HUES6 (cell line): ENCODE measurements around the gene DIP2A.
"Not testable (repeated sequence)": the region's sequence is repeated elsewhere in the genome, so short reads cannot be mapped to it uniquely, and the experiment has no call there.

Source experiments
- H3K27ac ChIP-seq: 2 replicates; pipeline ENCODE4 v1.7.0; 2013; ENCODE audit warnings: low read depth, mild to moderate bottlenecking, low read length, inconsistent platforms
- H3K27me3 ChIP-seq: 2 replicates; pipeline ENCODE4 v1.6.1; 2013; ENCODE audit warnings: low read length; ENCODE audit not compliant: control insufficient read depth, insufficient read depth
- H3K36me3 ChIP-seq: 2 replicates; pipeline ENCODE4 v1.6.1; 2013; ENCODE audit warnings: low read length; ENCODE audit not compliant: control insufficient read depth, insufficient read depth
- H3K4me1 ChIP-seq: 2 replicates; pipeline ENCODE4 v1.6.1; 2013; ENCODE audit warnings: low read length; ENCODE audit not compliant: control insufficient read depth, insufficient read depth
- H3K4me3 ChIP-seq: 2 replicates; pipeline ENCODE4 v1.5.1; 2013; ENCODE audit warnings: low read depth, low read length
- H3K9ac ChIP-seq: one replicate; pipeline ENCODE4 v1.6.1; 2013; ENCODE audit warnings: mild to moderate bottlenecking, low read length
- H3K9me3 ChIP-seq: 2 replicates; pipeline ENCODE4 v1.6.1; 2013; ENCODE audit warnings: low read depth, low read length; ENCODE audit not compliant: control insufficient read depth, insufficient read depth

Gene DIP2A

DNA sequence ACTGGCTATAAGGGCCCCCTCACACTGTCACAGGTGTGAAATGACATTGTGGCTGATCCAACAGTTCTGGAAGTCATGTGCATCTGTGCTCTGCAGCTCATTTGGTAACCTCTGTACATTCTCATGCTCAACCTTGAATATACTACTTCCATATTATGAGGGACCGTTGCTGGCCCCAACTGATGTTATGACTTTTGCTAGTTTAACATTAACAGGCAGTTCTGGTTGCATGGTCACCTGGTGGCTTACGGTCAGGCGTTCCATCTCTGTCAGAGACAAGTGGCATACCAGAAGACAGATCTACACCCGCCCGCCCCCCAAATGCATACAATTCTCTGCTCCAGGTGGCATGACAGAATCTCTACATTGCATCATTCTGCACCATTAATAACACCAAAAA is 6.0 kb upstream of the DIP2A start:
- peaks cover 5% of the 10 kb centered on the region for H3K4me1 ChIP-seq
- H3K27me3 ChIP-seq: no peaks in the 10 kb centered on the region
- peaks cover 26% of the 10 kb centered on the region for H3K9me3 ChIP-seq
- H3K9ac ChIP-seq: no peak overlapping the region
- peaks cover 19% of the 10 kb centered on the region for H3K36me3 ChIP-seq
- H3K27ac ChIP-seq: no peak overlapping the region
- no peak overlapping the region for H3K4me3 ChIP-seq

DNA sequence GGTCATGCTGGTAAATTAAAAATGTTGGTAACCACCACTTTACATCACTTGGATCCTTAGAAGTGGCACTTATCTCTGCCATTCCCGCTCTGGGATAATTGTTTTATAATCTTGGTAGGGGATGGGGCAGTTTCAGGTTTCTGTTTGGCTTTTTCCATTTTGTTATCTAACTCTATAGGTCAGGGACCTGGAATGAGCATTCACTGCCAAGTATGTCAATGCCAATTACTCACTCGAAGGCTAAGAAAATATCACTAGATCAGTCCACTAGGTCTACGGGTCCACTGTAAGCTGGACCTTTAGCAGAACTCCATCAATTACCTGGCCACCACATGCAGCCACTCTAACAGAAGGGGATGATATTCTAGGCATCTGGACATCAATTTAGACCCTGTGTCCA is 4.5 kb upstream of the DIP2A start:
- Histone ChIP-seq H3K27ac (no peak overlapping the region), H3K36me3 (peaks cover 19% of the 10 kb centered on the region), H3K4me1 (peaks cover 7% of the 10 kb centered on the region), H3K4me3 (no peak overlapping the region), H3K9ac (no peak overlapping the region), H3K27me3 (no peaks in the 10 kb centered on the region), H3K9me3 (peaks cover 14% of the 10 kb centered on the region)

DNA sequence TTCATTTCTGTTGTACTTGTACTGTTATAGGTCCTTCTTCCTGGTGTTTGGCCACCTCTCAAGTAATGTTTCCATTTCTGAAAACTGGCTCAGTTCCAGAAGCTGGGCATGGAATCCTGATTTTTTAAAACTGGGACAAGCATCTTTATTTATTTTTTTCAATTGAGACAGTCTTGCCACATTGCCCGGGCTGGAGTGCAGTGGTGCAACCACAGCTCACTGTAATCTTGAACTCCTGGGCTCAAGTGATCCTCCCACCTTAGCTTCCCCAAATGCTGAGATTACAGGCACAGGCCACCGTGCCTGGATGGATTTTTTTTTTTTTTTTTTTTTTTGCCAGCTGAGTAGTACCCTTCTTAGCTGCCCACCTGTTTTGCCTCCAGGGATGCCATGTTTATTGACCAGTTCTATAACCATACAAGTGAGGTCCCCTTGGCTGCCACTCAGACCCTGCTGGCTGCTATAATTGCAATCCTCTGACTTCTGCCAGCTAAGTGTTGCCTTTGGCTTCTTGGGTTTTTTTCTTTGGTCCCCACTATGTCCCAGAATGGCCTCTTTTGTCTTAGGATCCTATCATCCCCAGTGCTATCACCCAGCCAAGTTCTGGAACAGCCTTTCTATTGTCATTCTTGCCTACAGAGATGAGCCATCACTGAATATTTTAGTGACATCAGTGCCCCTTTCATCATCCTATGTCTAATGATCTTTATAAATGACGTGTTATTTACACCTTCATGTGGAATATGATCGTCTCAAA is 3.9 kb upstream of the DIP2A start:
- H3K9ac ChIP-seq: no peak overlapping the region
- H3K36me3 ChIP-seq: peaks cover 19% of the 10 kb centered on the region

DNA sequence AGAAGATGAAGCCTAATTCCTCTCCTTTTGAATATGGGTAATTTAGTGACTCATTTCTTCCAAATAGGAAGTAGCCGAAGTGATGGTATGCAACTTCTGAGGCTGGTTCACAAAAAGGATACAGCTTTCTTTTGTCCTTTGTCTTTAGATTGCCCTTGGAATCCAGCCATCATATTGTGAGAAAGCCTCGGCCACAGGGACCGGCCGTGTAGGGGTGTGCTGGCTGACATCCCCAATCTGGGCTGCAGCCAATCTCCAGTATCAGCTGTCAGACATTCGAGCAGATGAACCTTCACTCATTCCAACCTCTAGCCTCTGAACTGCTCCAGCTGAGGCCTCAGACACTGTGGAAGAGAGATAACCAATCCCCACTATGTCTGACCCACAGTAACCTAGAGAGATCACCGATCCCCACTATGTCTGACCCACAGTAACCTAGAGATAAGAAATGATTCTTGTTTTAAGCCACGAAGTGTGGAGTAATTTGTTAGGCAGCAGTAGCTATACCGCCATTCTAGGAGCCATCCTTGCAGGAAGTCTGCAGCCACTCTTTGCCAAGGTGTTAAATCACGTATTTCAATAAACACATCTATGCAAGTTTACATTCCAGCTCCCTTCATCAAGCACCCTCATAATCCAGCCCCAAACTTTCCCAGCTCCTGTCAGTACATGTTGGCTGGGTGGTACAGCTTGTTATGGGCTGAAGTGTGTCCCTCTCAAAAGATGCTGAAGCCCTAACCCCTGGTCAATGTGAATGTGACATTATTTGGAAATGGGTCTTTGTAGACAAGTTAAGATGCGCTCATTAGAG is 2.9 kb upstream of the DIP2A start:
- H3K36me3 ChIP-seq: peaks cover 19% of the 10 kb centered on the region
- no peak overlapping the region for H3K9ac ChIP-seq
- H3K4me3 ChIP-seq: no peak overlapping the region
- peaks cover 11% of the 10 kb centered on the region for H3K4me1 ChIP-seq
- H3K27me3 ChIP-seq: no peaks in the 10 kb centered on the region
- H3K9me3 ChIP-seq: peaks cover 2% of the 10 kb centered on the region
- H3K27ac ChIP-seq: no peak overlapping the region

More for the DNA sequence above, 3.9 kb upstream of the DIP2A start:
- Histone ChIP-seq H3K27ac (no peak overlapping the region), H3K4me1 (peaks cover 7% of the 10 kb centered on the region), H3K9me3 (peaks cover 9% of the 10 kb centered on the region), H3K4me3 (no peak overlapping the region), H3K27me3 (no peaks in the 10 kb centered on the region)

DNA sequence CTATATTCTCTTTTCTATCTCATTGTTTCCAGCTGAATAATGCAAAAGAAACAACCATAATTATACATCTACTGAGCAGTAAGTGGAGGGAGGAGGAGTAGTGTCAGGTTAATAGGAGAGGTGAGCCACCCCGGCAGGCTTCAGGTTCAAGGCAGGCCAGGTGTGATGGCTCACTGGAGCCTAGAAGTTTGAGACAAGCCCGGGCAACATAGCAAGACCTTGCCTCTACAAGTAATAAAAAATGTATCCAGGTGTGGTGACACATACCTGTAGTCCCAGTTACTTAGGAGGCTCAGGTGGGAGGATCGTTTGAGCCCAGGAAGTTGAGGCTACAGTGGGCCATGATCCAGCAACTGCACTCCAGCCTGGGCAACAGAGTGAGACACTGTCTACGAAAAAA is 1.9 kb upstream of the DIP2A start:
- Histone ChIP-seq H3K36me3 (peaks cover 19% of the 10 kb centered on the region), H3K4me3 (no peak overlapping the region), H3K27ac (no peak overlapping the region), H3K9me3 (no peaks in the 10 kb centered on the region), H3K4me1 (peaks cover 11% of the 10 kb centered on the region), H3K27me3 (no peaks in the 10 kb centered on the region), H3K9ac (no peak overlapping the region)

DNA sequence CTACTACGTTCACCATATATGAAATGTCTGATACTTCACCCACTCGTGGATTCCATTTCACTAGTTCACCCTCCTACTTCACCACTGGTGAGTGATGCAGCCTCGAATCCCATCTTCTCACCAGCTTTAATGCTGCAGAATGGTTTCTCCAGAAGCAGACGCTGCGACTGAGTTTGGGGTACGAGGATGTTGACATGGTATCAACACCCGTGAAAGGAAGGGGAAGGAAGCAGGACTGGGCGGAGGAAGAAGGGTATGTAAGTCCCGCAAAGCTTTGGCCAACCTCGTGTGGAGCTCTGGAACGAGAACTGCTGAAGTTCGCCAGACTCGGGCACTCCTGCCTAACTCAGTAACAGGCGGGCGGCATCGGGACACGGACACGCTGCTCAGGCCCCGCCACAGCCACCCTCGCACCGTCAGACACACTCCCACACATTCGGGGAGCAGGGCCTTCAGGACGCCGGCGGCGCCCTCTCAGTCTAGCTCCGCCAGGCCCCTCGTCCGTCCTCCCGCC is 833 bp upstream of the DIP2A start:
- Histone ChIP-seq H3K4me1 (peaks cover 11% of the 10 kb centered on the region), H3K4me3 (peak overlapping the region; percentile 91), H3K27ac (peak overlapping the region; percentile 90), H3K9me3 (no peaks in the 10 kb centered on the region), H3K9ac (peak overlapping the region; percentile 95), H3K27me3 (no peaks in the 10 kb centered on the region), H3K36me3 (peaks cover 23% of the 10 kb centered on the region)

DNA sequence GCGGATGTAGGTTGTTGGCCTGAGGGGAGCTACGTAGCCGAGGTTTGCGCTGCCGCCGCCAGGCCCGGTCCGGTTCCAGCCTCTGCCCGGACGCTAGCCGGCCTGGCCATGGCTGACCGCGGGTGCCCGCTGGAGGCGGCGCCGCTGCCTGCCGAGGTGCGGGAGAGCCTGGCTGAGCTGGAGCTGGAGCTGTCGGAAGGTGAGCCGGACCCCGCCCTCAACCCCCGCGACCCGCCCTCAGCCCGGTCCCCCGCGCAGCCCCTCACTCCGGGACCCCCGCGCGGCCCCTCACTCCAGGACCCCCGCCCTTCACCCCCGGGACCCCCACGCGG is 299 bp downstream of the DIP2A start:
- Histone ChIP-seq H3K9ac (peak overlapping the region; percentile 82), H3K4me3 (peak overlapping the region; percentile 98), H3K36me3 (peaks cover 31% of the 10 kb centered on the region), H3K27me3 (no peaks in the 10 kb centered on the region), H3K4me1 (peaks cover 11% of the 10 kb centered on the region), H3K9me3 (no peaks in the 10 kb centered on the region), H3K27ac (peak overlapping the region; percentile 31; the same call in 1 of the 2 replicates)

DNA sequence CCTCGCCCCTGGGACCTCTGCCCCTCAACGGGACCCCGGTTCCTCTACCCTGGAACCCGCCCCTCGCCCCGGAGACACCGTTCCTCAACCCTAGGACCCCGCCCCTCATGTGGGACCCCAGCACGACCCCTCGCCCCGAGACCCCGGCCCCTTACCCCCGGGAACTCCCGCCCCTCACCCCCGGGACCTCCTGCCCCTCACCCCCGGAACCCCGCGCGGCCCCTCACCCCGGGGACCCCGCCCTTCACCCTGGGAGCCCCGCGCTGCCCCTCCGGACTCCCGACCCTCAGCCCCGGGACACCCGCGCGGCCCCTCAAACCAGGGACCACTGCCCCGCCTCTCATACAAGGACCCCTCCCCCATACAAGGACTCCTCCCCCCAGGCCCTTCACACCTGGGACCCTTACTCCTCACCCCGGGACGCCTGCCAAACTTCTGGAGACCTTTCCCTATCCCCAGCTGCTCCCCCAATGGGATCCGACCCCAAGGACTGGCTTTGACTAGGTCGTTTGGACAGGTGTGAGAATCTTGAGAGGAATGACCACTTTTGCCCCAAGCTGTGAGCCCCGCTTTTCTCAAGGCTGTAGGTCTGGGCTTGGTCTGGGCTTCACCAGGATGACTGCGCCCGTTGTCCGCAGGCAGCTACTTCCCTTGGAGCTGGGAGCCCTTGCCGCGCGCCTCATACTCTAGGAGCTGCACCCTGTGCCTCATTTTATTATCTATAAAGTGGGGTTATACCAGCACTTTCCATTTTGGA is 843 bp downstream of the DIP2A start:
- H3K36me3 ChIP-seq: peaks cover 34% of the 10 kb centered on the region
- no peaks in the 10 kb centered on the region for H3K9me3 ChIP-seq
- peaks cover 11% of the 10 kb centered on the region for H3K4me1 ChIP-seq
- H3K9ac ChIP-seq: peak overlapping the region; percentile 29
- peak overlapping the region; percentile 31; the same call in 1 of the 2 replicates for H3K27ac ChIP-seq
- H3K4me3 ChIP-seq: peak overlapping the region; percentile 98
- H3K27me3 ChIP-seq: no peaks in the 10 kb centered on the region

DNA sequence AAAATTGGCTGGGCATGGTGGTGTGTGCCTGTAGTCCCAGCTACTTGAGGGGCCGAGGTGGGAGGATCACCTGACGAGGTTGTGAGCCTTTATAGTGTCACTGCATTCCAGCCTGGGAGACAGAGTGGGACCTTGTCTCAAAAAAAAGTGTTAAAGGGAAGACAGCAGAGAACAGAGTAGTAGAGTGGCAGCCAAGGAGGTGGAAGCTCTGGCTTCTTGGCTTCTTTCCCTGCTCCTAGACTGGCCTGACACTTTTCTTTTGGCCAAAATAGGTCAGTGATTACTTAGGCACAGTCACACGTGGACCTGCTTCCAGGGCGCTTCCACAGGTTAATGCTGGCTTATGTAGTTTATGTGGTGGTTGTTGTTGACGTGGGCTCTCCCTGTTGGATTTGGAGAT is 3.2 kb downstream of the DIP2A start:
- Histone ChIP-seq H3K9me3 (no peaks in the 10 kb centered on the region), H3K36me3 (peaks cover 20% of the 10 kb centered on the region), H3K9ac (no peak overlapping the region), H3K27ac (no peak overlapping the region), H3K4me3 (no peak overlapping the region), H3K27me3 (no peaks in the 10 kb centered on the region), H3K4me1 (peaks cover 11% of the 10 kb centered on the region)

DNA sequence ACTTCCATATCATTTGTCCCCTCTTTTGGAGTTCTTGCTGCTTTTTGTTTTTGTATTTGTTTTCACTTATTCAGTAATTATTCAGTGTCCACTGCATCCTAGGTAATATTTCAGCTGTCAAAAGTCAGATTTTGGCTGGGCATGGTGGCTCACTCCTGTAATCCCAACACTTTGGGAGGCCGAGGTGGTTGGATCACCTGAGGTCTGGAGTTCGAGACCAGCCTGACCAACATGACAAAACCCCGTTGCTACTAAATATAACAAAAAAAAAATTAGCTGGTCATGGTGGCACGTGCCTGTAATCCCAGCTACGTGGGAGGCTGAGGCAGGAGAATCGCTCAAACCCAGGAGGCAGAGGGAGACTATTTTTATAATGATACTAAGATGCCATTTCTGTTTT is 6.5 kb downstream of the DIP2A start:
- not testable (repeated sequence) for H3K9me3 ChIP-seq, H3K27me3 ChIP-seq, H3K4me3 ChIP-seq, H3K27ac ChIP-seq, H3K9ac ChIP-seq, H3K4me1 ChIP-seq
- H3K36me3 ChIP-seq: peaks cover 29% of the 10 kb centered on the region
